GM12801 (cell line): Measurements from ENCODE around the gene TLNRD1.

ENCODE experiments used
- TF ChIP-seq, protein P1 (sequence below): IDR thresholded peaks from one replicate; pipeline ENCODE4 v1.5.1; 2011; ENCODE audit warnings: control low read depth; ENCODE audit not compliant: insufficient read length; ENCODE audit errors: extremely low read depth

Gene TLNRD1

GRCh38 chr15:81000624-81001151 lies at the start of gene TLNRD1:
TSS of gene TLNRD1 (plus strand) at chr15:81000923. CDS start at chr15:81002272, 1,349 bp downstream.
- TF ChIP-seq, protein P1, sequence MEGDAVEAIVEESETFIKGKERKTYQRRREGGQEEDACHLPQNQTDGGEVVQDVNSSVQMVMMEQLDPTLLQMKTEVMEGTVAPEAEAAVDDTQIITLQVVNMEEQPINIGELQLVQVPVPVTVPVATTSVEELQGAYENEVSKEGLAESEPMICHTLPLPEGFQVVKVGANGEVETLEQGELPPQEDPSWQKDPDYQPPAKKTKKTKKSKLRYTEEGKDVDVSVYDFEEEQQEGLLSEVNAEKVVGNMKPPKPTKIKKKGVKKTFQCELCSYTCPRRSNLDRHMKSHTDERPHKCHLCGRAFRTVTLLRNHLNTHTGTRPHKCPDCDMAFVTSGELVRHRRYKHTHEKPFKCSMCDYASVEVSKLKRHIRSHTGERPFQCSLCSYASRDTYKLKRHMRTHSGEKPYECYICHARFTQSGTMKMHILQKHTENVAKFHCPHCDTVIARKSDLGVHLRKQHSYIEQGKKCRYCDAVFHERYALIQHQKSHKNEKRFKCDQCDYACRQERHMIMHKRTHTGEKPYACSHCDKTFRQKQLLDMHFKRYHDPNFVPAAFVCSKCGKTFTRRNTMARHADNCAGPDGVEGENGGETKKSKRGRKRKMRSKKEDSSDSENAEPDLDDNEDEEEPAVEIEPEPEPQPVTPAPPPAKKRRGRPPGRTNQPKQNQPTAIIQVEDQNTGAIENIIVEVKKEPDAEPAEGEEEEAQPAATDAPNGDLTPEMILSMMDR = no peak

GRCh38 chr15:80951941-80952340 lies 48.8 kb upstream of the TLNRD1 start:
- TF ChIP-seq, protein P1 = no peak

DNA sequence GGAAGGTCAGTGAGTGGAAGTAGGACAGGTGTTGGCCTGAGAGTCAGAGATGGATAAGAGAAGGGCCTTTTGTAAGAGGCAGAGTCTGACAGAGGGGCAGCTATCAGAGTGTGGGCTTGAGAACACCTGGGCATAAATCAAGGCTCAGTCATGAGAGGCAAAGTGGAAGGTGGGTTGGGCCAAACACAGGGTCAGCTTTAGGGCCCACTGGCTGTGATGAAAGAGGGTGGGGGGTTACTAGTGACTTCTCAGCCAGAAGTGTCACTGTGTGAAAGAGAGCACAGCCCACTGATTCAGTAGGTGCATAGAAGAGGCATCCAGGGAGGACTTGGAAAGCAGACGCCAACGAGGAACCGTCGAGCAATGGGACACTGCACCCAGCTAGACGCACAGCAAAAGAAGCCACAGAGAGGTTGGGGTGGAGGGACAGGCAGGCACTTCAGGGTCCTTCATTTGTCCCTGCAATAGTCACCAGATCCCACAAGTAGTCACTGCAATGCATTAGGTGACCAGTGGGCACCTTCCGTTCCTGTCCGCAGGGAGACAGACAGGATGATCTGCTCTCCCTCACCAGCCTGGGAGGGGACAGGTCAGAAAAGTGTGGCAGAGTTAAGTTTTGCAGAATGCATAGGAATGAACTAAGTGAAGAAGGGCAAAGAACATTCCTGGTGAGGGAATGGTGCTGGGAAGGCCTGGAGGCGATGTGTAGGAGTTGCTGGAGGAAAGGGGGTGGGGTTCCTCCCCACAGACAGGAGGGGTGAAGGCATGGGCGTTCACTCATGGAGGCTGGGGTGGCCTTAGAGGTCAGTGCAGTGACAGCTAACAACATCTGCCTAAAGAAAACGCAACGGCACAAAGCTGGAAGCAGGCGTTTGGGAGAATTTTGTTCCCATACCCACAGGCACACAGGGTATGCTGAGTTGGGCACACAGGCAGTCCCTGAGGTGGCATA lies 47.4 kb upstream of the TLNRD1 start:
- TF ChIP-seq, protein P1 = no peak

DNA sequence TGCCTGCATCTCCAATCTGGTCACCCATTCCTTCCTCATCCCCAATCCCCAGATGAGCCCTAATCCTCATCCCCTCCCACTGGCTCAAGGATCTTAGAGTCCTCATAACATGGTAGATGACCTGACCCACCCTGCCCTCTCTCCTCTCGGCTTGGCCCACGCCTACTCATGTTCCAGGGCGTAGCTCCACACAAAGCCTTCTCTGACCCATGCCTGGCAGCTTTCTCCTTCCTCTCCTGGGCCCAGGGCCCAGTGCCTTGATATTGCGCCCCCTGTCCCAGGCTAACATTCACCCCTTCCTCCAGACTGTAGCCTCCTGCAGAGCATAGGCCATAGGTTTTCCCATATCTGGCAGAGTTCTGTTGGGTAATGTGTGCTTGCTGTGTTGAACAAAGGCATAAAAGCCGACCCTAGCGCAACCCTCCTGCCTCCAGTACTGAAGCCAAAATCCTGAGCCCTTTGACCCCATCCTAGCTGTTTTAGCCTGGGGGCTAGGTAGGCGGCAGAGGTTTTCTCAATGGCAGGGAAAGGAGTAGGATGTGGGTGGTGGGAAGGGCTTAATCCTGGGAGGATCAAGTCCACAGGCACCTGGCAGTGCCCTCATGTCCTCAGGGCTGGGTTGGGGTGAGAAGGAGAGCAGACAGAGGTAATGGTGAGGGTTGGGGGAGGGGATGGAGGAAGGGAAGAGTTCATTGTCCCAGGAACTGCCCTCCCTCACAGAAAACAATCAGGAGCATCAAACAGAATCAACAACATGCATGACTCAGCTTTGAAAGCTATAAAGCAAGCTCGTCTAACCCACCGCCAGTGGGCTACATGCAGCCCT lies 46.6 kb upstream of the TLNRD1 start:
- TF ChIP-seq, protein P1 = no peak

GRCh38 chr15:80957556-80957955 lies 43.2 kb upstream of the TLNRD1 start:
- TF ChIP-seq, protein P1 = no peak

GRCh38 chr15:80957976-80958375 lies 42.7 kb upstream of the TLNRD1 start:
- TF ChIP-seq, protein P1 = no peak
